GM08714 (cell line): ENCODE data around the gene HMCES.

Experiments used
- H3K4me3 ChIP-seq: fragments of 200-500 bp; sonication (Bioruptor generic); 2 replicates; pipeline ENCODE4 v1.5.1; 2014; ENCODE audit warnings: mild to moderate bottlenecking, low read length, inconsistent platforms
- ZNF274 ChIP-seq: IDR thresholded peaks from 2 replicates; pipeline ENCODE4 v1.6.1; 2012; ENCODE audit warnings: mild to moderate bottlenecking, low read depth, low read length

The HMCES gene

DNA sequence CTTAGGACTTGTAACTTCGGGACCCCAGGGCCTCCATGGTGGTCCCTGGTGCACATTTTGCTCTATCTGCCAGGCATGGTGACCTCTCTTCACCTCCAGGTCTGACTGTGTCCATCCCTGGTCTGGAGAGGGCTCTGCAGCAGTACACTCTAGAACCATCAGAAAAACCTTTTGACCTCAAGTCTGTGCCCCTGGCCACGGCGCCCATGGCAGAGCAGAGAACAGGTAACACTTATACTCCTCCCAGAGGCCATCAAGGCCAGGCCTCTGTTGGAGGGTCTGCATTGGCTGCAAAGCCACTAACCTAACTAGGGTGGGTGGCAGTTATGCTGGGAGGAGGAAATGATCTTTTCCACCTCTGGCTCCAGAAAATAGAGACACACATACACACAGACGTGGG is 10.3 kb upstream of the HMCES start:
- no peak for TF ChIP-seq ZNF274

DNA sequence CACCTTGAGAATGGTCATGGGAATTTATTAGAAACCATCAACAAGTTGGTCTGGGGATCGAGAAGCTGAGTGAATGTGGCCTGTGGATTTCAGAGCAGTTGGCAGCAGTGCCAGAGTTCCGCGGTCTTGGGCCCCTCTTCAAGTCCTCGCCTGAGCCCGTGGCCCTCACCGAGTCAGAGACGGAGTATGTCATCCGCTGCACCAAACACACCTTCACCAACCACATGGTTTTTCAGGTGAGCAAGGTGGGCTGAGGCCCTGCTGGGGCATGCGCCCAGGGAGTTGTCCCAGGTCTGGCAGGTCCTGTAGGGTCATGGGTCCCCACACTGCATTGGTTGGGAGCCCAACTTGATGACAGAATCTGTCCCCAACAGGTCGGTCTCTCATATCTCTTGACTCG is 7.0 kb upstream of the HMCES start:
- H3K4me3 ChIP-seq: no peak overlapping the region
- TF ChIP-seq ZNF274: no peak

More for the DNA sequence above, 10.3 kb upstream of the HMCES start:
- H3K4me3 ChIP-seq: no peak overlapping the region

DNA sequence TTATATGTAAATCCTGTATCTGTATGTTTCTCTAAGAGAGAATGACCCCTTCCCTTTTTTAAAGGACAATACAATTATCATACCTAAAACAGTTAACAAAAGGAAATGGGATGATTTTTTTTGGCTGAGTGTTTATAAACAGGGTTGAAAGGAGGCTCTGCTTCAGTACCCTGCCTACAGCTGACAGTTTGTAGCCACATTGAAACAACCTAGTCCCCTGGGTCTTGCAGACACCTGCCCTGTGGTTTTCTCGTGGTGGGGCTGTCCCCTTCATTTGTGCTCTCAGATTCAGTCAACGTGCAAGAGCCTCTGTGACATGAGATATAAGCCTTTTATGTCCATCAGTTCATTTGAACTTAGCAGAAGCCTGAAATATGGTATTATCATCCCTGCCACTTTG is 2.3 kb upstream of the HMCES start:
- TF ChIP-seq ZNF274: no peak
- H3K4me3 ChIP-seq: no peak overlapping the region

DNA sequence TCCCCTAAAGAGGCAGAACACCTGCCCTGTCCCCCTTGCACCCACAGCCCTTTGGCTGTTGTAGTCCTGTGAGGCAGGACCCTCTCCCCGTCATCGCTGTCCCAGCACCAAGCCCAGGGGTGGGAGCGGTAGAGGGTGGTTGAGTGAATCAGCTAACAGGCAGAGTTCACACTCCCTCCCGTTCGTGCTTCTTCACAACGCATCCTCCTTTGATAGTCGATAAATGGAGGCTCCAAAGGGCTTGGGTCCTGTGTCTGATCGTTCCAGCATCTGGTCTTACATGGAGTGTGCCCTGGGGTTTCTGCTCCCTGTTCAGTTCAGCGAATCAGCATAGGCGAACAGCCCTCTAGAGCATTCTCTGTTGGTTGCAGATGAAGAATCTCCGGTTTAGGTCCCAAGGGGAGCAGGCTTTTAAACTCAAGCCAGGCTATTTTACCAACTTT is 820 bp upstream of the HMCES start:
- peak overlapping the region; percentile 82; the same call in 1 of the 2 replicates for H3K4me3 ChIP-seq
- TF ChIP-seq ZNF274: no peak

DNA sequence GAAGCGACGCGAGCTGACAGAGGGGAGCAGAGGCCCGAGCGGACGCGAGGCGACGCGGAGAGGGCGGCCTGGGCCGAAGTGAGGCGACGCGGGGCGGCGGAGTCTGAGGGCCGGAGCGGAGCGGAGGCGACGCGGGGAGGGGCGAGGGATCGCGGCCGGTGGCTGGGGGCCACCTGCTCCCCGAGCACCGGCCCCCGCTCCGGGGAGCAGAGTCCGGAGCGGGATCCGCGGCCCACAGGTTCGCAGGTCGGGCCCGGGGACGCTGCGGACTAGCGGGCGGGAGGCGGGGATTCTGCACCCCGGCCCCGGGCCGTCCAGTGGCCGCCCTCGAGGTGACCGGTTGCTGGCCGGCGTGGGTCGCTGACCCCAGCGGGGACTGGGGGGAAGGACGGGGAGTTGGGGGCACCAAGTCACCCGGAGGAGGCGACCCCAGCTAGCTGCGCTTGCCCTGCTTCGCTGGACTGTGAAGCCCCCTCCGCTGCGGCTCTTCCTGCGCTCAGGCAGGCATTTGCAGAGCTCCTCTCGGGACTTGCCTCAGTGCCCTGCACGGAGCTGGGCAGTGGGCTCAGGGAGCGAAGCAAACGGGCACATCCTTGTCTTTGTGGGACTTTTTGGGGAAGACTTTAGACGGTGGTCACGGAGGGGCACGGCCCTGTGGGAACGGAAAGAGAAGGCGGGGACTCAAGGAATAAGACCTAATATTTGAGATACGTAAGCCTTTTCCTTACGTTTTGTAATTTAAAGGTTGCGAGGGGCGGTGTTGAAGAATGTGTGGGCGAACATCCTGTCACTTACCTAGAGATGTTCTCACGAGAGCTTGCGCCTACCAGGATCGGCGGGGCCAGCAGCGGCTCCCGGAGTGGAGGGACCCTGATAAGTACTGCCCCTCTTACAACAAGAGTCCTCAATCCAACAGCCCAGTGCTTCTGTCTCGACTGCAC is 566 bp downstream of the HMCES start:
- no peak for TF ChIP-seq ZNF274
- H3K4me3 ChIP-seq: peak overlapping the region; percentile 82

DNA sequence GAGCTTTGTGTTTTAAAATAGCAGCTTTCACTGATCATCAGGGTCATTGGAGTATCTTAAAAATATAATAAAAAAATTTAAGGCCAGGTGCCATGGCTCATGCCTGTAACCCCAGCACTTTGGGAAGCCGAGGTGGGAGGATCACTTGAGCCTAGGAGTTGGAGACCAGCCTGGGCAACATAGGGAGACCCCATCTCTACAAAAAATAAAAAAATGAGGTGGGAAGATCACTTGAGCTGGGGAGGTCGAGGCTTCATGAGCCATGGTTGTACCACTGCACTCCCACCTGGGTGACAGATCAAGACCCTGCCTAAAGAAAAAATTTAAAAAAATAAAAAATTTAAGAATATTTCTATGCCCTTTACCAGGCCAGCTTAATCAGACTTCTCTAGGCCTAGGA is 1.5 kb downstream of the HMCES start:
- H3K4me3 ChIP-seq: peak overlapping the region; percentile 82; the same call in 1 of the 2 replicates
- TF ChIP-seq ZNF274: no peak

DNA sequence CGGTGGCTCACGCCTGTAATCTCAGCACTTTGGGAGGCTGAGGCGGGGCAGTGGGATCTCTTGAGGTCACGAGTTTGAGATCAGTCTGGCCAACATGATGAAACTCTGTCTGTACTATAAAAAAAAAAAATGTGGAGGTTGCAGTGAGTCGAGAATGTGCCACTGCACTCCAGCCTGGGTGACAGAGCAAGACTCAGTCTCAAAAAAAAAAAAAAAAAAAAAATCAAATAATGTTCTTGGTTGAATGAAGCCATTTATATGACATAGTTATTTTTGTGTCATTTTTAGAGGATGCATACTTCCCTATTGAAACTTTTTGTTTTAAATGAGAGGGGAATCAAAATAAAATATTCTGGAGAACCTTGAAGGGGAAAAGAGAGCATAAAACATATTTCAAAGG is 3.1 kb downstream of the HMCES start:
- TF ChIP-seq ZNF274: no peak
- peak overlapping the region; percentile 10; the same call in 1 of the 2 replicates for H3K4me3 ChIP-seq

DNA sequence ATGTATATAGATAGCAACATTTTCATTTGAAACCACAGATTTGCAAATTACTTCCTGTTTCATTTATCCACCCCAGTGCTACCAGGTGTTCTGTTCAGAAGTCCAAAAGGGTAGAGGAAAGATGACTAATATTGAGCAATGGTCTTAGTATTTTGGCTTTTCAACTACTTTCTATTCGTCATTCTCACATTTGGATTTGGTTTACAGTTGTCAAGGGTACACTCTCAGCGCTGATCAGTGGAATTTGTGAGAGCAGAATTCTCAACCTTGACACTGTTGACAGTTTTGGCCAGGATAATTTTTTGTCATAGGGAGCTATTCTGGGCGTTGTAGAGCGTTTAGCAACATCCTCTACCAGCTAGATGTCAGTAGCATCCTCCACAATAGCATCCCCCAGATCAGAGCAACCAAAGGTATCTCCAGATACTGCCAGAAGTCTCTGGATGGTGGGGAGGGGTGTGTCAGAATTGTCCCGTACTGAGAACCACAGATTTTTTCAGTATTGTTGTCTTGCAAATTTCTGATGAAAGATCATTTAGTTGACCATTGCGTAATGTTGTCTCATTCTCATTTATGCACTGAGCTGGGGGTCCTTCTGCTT is 4.2 kb downstream of the HMCES start:
- TF ChIP-seq ZNF274: no peak
- H3K4me3 ChIP-seq: peak overlapping the region; percentile 6; the same call in 1 of the 2 replicates

DNA sequence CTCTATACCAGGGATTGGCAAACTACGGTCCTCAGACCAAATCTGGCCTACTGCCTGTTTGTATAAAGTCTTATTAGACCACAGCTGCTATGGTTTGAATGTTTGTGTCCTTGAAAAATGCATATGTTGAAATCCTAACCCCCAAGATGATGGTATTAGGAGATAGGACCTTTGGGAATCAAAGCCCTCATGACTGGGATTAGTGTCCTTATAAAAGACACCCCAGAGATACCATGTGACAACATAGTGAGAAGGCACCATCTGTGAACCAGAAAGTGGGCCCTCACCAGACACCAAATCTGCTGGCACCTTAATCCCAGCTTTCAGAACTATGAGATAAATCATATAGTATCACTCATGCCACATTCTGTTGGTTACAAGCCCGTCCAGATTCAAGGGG is 7.4 kb downstream of the HMCES start:
- H3K4me3 ChIP-seq: no peak overlapping the region
- no peak for TF ChIP-seq ZNF274

DNA sequence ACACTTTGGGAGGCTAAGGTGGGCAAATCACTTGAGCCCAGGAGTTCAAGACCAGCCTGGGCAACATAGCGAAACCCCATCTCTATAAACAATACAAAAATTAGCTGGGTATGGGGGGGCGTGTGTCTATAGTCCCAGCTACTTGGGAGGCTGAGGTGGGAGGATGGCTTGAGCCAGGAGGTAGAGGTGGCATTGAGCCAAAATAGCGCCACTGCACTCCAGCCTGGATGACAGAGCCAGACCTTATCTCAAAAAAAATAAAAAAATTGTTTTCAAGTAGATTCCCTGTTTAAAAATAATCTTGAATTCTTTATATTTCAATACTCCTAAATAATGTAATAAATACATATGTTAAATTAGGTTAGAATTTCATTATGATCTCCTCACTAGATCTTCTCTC is 9.8 kb downstream of the HMCES start:
- TF ChIP-seq ZNF274: no peak
- H3K4me3 ChIP-seq: no peak overlapping the region

DNA sequence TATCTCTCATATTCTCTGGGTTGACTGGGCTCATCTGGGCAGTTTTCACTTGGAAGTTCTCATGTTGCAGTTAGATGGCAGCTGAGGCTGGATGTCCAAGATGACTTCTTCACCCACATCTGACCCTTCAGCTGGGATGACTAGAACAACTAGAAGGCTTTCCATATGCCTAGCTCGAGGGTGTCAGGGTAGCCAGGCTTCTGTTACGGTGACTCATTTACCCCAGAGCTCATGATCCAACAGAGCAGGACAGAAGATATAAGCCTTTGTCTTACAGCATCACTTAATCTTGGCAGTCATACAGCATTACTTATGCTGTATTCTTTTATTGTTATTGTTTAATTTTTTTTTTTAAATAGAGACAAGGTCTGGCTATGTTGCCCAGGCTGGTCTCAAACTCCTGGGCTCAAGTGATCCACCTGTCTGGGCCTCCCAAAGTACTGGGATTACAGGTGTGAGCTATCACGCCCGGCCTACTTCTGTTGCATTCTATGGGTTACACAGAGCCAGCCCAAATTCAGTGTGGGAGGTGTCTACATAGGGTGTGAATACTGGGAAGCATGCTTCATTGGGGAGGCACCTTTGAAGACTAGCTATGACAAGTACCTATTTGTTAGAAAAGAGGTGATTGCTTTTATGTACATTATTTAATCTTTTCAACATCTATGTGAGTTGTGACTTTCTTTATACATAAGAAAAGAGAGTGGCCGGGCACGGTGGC is 10.7 kb downstream of the HMCES start:
- TF ChIP-seq ZNF274: no peak
- no peak overlapping the region for H3K4me3 ChIP-seq

DNA sequence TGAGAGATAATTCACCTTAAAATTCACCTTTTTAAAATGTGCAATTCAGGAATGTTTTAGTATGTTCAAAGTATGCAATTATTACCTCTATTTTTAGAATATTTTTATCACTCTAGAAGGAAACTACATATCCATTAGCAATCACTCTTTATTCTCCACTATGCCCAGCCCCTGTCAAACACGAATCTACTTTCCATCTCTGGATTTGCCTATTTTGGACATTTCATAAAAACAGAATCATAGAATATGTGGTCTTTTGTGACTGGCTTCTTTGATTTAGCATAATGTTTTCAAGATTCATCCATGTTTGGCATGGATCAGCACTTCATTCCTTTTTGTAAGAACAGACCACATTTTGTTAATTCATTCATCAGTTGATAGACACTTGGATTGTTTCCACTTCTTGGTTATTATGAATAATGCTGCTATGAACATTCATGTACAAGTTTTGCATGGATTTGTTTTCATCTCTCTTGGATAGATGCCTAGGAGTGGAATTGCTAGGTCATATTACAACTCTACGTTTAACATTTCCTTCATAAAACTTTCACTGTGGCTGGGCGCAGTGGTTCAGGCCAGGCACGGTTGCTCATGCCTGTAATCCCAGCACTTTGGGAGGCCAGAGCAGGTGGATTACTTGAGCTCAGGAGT is 12.7 kb downstream of the HMCES start:
- no peak for TF ChIP-seq ZNF274
- H3K4me3 ChIP-seq: no peak overlapping the region

DNA sequence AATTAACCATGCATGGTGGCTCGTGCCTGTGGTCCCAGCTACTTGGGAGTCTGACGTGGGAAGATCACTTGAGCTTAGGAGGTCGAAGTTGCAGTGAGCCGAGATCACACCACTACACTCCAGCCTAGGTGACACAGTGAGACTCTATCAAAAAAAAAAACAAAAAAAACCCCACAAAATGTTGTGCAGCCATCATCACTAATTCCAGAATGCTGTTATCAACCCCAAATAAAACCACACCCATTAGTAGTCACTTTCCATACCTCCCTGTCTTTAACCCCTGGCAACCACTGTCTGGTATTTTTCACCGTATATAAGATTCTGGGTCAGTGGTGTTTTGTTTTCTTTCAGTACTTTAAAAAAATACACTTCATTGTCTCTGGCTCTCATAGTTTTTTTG is 16.6 kb downstream of the HMCES start:
- TF ChIP-seq ZNF274: no peak
- H3K4me3 ChIP-seq: no peak overlapping the region

DNA sequence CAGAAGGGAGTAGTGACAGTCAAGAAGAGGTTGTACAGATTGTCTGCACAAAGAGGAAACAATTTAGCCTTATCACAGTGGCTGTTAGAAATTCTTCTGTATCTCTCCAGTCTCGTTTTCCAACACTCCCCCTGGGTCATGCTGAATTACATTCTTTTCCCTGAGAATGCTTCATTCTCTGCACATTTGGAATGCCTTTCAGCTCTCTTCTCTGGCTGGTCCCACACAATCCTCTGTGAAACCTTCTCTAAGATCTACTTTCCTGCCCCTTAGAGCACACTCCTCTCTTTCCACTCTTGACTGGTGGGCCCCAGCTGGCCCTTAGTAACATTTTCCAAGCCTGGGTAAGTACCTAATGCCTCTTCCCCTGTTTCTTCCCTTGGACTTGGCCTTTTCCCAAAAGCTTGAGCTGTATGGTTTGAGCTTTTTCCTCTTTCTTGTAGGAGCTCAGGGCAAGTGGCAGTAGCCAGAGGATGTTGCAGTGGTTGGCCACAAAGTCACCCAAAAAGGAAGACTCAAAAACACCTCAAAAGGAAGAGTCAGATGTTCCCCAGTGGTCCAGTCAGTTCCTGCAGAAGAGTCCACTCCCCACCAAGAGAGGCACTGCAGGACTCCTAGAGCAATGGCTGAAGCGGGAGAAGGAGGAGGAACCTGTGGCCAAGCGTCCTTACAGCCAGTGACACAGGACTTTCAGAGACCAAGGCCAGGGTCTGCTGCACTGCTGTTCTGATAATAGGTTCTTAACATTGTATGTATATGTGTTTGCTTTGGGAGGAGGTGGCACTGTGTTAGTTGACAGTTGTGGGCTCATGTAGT is 25.7 kb downstream of the HMCES start:
- H3K4me3 ChIP-seq: no peak overlapping the region
- TF ChIP-seq ZNF274: no peak

DNA sequence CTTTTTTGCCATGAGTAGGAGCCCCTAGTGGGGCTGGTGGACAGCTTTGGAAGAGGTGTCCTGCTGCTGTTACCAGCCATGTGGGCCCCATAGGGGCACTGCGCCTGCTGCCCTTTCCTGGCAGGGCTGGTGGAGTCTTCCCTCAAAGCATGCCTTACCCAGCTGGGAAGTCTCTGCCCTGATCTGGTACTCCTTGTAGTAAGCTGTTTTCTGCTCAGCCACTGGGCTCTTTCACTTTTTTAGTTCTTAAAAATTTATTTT is 26.2 kb downstream of the HMCES start:
- TF ChIP-seq ZNF274: no peak
- H3K4me3 ChIP-seq: no peak overlapping the region
